ENCODE results near the gene PPP2R3C.
"Not testable (repeated sequence)": the region's sequence is repeated elsewhere in the genome, so short reads cannot be mapped to it uniquely, and the experiment has no call there.

The PPP2R3C gene

GRCh38 chr14:35133542-35134328, 11.9 kb upstream of the PPP2R3C start:
- in situ Hi-C loops (cut with HindIII; ENCODE audit: low sequenced_read_pairs) = no loop called here

- in situ Hi-C loops (cut with HindIII; ENCODE audit: low sequenced_read_pairs) = no loop called here
These were observed 2.3 kb upstream of the PPP2R3C start for GRCh38 chr14:35124127-35124526.

GRCh38 chr14:35123388-35123703, 1.6 kb upstream of the PPP2R3C start:
- in situ Hi-C loops (cut with HindIII; ENCODE audit: low sequenced_read_pairs) = no loop called here

- in situ Hi-C loops (cut with HindIII; ENCODE audit: low sequenced_read_pairs) = no loop called here
These were observed 1.1 kb upstream of the PPP2R3C start for GRCh38 chr14:35122696-35123387.

GRCh38 chr14:35121026-35121886, 534 bp downstream of the PPP2R3C start:
- in situ Hi-C loops (cut with HindIII; ENCODE audit: low sequenced_read_pairs) = no loop called here

GRCh38 chr14:35117112-35117511, 4.7 kb downstream of the PPP2R3C start:
- in situ Hi-C loops (cut with HindIII; ENCODE audit: low sequenced_read_pairs) = no loop called here

- in situ Hi-C loops (cut with HindIII; ENCODE audit: low sequenced_read_pairs) = no loop called here
These were observed 5.5 kb downstream of the PPP2R3C start for GRCh38 chr14:35116242-35116641.

- in situ Hi-C loops (cut with HindIII; ENCODE audit: low sequenced_read_pairs) = no loop called here
These were observed 7.8 kb downstream of the PPP2R3C start for GRCh38 chr14:35114036-35114435.

GRCh38 chr14:35113308-35113950, 8.4 kb downstream of the PPP2R3C start:
- in situ Hi-C loops (cut with HindIII; ENCODE audit: low sequenced_read_pairs) = no loop called here

GRCh38 chr14:35112641-35113040, 9.1 kb downstream of the PPP2R3C start:
- in situ Hi-C loops (cut with HindIII; ENCODE audit: low sequenced_read_pairs) = no loop called here

- in situ Hi-C loops (cut with HindIII; ENCODE audit: low sequenced_read_pairs) = no loop called here
These were observed 13.9 kb downstream of the PPP2R3C start for GRCh38 chr14:35107866-35108265.

GRCh38 chr14:35094645-35095044, 27.1 kb downstream of the PPP2R3C start:
- in situ Hi-C loops (cut with HindIII; ENCODE audit: low sequenced_read_pairs) = not testable (repeated sequence)

- in situ Hi-C loops (cut with HindIII; ENCODE audit: low sequenced_read_pairs) = no loop called here
These were observed 33.3 kb downstream of the PPP2R3C start for GRCh38 chr14:35088514-35088913.

GRCh38 chr14:35085441-35085840, 36.3 kb downstream of the PPP2R3C start:
- in situ Hi-C loops (cut with HindIII; ENCODE audit: low sequenced_read_pairs) = no loop called here

- in situ Hi-C loops (cut with HindIII; ENCODE audit: low sequenced_read_pairs) = no loop called here
These were observed 38.1 kb downstream of the PPP2R3C start for GRCh38 chr14:35083530-35084150.

GRCh38 chr14:35079742-35080141, 42.0 kb downstream of the PPP2R3C start:
- in situ Hi-C loops (cut with HindIII; ENCODE audit: low sequenced_read_pairs) = loop anchor here (10.0 kb wide), 1 partner anchor 595 kb away; no protein-coding TSS in a partner anchor

- in situ Hi-C loops (cut with HindIII; ENCODE audit: low sequenced_read_pairs) = loop anchor here (10.0 kb wide), 1 partner anchor 597 kb away; no protein-coding TSS in a partner anchor
These were observed 43.7 kb downstream of the PPP2R3C start for GRCh38 chr14:35078082-35078481.

GRCh38 chr14:35073486-35073885, 48.3 kb downstream of the PPP2R3C start:
- in situ Hi-C loops (cut with HindIII; ENCODE audit: low sequenced_read_pairs) = loop anchor here (10.0 kb wide), 1 partner anchor 601 kb away; no protein-coding TSS in a partner anchor

GRCh38 chr14:35072226-35072625, 49.6 kb downstream of the PPP2R3C start:
- in situ Hi-C loops (cut with HindIII; ENCODE audit: low sequenced_read_pairs) = loop anchor here (10.0 kb wide), 1 partner anchor 603 kb away; no protein-coding TSS in a partner anchor

Data from endothelial cell of hepatic sinusoid (primary cell).